HG03565 (cell line): Measurements from ENCODE around the gene CNTNAP3B.
"Not testable (repeated sequence)": the region's sequence is repeated elsewhere in the genome, so short reads cannot be mapped to it uniquely, and the experiment has no call there.

Experiments
- ATAC-seq: cut with Tn5 transposase; IDR thresholded peaks from one replicate; pipeline ENCODE4 v1.9.1; 2021; ENCODE audit warnings: mild to moderate bottlenecking, moderate library complexity; ENCODE audit not compliant: unreplicated experiment

Gene CNTNAP3B

GRCh38 chr9:42129073-42129729 is at the start of gene CNTNAP3B:
CNTNAP3B (minus strand) TSS chr9:42129426; CDS start chr9:42129094, 332 bp downstream.
- not testable (repeated sequence) for ATAC-seq

- ATAC-seq, result not testable (repeated sequence)
These were observed 31.1 kb upstream of the CNTNAP3B start for GRCh38 chr9:42160299-42160698.

DNA sequence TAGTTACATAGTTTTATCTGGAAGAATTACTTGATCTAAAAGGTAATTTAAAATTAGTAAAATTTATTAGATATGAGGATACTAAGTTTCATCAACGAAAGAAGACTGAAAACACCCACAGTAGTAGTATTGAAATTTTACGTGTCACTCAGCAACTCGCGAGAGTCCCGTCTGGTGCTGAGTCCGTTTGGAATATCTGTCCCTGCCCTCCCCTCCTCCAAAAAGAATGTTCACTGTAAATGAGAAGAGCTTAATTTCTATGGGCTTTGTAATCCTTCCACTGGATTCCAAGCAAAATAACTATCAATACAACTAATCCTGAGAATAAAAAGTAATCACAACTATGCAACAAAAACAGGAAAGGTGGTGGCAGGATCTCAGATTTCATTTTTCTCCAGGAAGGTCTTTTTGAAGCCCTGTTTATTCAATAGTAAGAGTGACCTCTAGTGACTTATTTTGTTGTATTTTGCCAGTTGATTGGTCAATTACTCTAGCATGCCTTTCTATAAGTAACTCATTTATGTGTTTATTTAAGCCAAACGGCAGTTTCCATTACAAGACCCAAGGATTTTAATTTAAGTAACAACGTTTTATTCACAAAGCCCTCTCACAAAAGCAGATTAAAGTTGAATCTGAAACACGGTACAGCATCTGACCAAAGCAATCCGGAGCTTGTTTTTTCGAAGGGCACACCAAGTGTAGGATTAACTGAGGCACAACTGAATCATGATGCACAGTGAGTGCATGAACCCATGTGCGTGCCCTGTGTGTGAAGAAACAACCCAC is 2.0 kb downstream of the CNTNAP3B start:
- ATAC-seq, result not testable (repeated sequence)

DNA sequence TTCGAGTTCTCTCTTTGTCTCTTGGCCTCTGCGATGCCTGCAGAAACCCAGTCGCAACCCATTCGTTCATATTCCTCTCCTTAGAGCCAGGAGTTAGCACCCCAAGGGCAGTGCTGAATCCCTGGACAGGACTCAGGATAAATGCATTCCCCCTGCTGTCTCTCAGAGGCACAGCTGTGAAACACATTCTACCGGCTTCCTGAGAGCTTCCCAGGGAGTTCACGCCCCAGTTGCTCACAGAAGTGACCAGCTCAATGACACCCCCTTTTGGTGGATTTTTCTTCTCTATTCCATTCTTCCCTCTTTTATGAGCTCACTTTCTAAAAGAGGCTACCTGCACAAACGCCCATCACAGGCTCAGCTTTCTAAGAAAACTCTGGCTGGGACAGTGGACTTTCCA is 8.2 kb downstream of the CNTNAP3B start:
- not testable (repeated sequence) for ATAC-seq

DNA sequence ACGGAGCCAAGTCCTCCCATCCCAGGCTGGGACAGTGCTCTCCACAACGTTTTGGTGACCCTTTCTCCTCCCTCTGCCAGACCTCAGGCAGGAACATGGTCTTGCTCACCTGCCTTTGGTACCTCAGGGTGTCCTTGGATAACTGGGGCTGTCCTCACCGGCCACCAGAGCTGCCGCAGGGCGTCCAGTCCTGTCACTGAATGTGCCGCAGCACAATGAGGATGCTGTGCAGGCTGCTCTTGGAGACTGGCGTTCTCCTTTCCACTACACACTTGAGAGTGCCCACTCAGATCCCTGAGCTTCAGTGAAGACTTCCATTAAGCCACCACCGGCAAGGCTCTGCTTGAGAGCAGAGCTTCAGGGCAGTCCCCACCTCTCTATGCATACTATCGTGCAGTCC is 33.3 kb downstream of the CNTNAP3B start:
- not testable (repeated sequence) for ATAC-seq

DNA sequence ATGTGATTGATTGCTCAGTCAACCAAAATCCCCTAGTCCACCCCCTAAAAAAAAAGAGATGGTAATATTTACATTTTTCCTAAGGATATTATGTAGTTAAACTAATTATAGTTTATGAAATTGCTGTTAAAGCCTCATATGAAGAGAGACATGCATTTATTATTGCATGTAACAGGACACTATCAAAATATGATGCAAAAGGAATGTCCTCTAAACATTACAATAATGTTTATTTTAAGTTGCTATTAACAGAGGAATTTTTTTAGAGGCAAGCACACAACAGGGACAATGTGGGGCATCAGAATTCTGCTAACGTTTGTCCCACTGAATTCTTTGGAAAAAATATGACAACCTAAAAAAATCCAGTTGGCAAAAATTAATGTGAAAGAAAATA is 44.7 kb downstream of the CNTNAP3B start:
- ATAC-seq, result not testable (repeated sequence)

DNA sequence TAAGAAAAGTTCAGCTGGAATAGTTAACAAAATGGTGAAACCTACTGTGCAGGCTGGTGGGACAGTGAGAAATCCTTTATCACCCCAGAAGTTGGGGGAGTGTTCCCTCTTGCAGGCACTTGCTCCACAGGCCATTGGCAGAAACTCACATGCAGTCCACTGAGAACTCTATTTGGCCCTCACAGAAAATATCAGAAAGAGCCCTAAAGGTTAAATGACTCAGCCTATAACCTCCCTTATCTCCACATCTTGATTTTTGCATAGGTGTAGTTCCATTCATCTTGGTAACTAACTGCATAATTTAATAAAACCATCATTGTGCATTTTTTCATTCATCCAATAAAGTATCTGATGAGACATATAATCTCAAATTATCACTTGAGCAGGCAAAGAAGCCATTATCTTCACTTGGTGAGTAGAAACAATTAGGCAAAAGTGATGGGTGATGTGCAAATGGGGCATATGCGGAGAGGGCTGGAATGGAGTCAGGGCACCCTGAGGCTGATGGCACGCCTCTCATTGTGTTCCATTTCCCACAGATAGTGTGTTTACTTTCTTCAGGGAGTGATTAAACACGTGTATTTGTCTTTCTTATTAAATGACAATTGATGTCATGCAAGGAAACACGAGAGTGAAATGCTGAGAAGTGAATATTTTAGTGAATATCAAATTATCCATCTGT is 45.2 kb downstream of the CNTNAP3B start:
- ATAC-seq, result not testable (repeated sequence)

DNA sequence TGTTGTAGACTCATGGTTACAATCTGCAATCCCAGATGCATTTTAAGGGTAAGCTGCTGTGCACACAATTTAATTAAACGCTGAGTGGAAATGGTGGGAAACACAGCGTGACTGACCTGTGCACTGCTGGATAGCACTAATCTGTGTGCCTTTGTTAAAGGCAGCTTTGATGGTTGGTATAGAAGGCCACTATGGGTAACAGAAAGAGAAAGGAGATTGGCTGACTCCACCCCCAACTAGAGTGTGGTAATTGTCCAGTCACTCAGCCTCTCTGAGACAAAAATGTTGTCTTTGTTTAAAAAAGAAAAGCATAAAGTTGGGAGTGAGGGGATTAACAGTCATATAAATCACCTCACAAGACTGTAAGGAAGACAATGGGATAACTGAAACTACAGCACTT is 48.9 kb downstream of the CNTNAP3B start:
- ATAC-seq, result not testable (repeated sequence)

DNA sequence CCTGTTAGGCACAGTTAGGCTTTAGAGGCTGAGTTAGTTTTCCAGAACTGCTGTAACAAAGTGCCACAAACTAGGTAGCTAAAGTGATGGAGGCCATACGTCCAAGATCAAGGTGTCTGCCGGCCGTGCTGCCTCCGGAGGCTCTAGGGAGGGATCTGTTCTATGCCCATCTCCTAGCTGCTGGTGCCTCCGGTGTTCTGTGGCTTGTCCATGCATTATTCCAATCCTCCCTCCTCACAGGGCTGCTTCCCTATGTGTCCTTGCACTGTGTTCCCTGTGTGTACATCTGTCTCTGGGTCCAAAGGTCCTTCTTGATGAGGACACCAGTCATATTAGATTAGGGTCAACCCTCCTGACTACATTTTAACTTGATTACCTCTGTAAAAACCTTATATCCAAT is 54.4 kb downstream of the CNTNAP3B start:
- not testable (repeated sequence) for ATAC-seq

- not testable (repeated sequence) for ATAC-seq
These were observed 58.2 kb downstream of the CNTNAP3B start for GRCh38 chr9:42071026-42071425.

- ATAC-seq, result not testable (repeated sequence)
These were observed 59.0 kb downstream of the CNTNAP3B start for GRCh38 chr9:42070035-42070799.

GRCh38 chr9:42053874-42054273 is 75.4 kb downstream of the CNTNAP3B start:
- not testable (repeated sequence) for ATAC-seq

DNA sequence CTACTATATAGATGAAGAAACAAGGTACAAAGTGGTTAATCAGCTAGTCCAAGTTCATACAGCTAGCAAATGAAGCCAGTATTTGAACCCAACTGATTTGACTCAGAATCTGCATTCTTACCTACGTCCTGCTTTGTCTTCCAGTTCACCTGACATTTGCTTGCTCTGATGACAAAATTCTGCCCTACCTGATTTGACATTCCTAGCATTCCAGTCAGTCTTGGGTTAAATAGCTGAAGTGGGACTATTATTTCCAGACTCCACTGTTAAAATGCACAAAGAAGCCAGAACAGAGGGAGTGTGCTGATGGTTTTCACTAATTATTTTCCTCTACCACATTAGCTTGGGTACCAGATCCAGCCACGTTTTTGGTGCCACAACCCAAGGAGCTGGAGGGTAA is 78.5 kb downstream of the CNTNAP3B start:
- ATAC-seq, result not testable (repeated sequence)

DNA sequence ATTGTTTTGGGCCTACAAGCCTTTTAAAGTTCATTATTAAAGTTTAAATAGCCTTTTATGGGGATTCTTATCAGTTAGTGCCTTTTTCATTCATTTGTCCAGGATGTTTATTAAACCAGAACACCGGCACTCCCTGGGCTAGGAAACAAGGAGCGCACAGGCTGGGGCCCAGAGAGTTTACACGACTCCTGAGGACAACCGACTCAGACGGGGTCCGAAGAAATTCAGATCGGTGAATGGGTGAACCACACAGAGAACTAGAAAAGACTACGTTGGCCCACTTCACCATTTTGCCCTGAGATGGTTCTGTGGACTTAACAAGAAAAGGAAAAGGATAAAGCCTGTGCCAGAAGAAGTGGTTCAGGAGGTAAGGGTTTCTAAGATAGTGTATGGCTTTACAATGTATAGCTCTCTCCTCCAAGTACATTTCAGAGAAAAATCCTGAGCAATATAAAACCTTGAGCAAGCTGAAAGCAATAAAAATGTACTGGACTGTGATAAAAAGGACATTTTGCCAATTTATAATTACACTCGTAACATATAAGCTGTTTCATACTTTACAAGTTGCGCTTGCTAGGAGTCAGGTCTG is 84.7 kb downstream of the CNTNAP3B start:
- ATAC-seq, result not testable (repeated sequence)

DNA sequence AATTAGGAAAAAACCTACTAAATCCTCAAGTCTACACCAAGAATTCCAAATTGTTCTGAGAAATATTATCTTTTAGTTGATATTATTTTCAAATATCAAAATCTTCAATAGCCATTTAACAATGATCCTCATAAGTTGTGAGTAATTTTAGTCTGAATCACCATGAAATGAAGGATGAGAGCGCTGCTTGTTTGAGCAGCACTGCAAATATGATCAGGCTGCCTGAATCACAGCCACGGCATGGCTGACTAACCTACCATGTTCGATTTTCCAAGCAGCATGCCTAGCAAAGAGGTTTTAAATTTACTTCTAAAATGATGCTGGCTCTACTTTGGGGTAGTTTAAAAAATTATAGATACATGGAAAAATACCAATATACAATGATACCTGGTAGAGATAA is 95.7 kb downstream of the CNTNAP3B start:
- not testable (repeated sequence) for ATAC-seq

GRCh38 chr9:42020639-42021038 is 108.6 kb downstream of the CNTNAP3B start:
- not testable (repeated sequence) for ATAC-seq

DNA sequence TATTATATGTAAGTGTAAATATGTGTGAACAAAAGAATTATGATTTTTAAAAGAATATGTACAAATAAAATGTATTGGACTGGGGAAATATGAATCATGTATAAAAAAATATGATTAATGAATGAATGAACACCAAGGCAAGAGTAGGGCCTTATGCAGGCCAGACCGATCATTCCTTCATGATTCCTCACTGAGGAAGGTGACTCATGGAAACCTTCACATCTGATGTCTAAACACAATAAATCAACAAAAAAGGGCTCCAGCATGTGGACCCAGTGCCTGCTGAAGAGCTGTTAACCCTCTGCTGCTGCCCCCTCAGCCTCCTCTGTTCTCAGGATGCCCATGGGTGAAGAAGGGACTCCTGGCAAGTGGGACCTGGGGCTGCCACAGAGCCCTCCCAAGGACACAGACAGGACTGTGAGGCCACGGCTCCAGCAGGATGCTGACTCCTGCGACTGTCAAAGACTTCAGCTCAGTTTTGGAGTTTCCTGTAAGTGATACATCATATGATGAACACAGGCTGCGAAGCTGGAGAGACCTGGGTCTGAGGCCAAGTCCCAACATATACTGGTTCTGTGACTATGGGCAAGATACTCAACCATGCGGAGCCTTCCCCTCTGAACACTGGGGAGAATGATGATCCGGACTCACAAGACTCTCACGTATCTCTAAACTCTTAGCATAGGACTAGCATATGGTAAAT is 110.9 kb downstream of the CNTNAP3B start:
- ATAC-seq, result not testable (repeated sequence)

GRCh38 chr9:42014317-42014716 is 114.9 kb downstream of the CNTNAP3B start:
- ATAC-seq, result not testable (repeated sequence)

DNA sequence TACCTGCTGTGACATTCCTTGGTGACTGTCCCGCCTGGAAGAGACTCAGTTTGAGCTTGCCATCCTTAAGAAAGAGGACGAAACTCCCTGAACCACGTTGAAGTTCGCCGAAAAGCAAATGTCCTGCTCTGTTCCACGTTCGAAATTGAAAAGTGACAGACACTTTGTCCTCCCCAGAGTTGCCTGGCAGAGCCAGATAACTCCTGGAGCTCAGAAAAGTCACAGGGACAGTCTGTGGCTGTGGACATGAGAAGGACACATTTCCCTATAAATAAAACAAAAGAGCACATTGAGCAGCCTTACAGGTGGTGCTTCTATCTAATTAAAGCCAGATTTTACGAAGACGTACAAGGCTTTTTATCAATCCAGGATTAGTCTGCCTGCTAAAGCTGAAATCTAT is 137.6 kb downstream of the CNTNAP3B start:
- not testable (repeated sequence) for ATAC-seq

GRCh38 chr9:41980271-41980670 is 149.0 kb downstream of the CNTNAP3B start:
- ATAC-seq, result not testable (repeated sequence)
